ENCODE results near the gene EID2B.
A peak's percentile ranks its signal among the peaks of the same experiment; 100 is the strongest.

Gene EID2B

DNA sequence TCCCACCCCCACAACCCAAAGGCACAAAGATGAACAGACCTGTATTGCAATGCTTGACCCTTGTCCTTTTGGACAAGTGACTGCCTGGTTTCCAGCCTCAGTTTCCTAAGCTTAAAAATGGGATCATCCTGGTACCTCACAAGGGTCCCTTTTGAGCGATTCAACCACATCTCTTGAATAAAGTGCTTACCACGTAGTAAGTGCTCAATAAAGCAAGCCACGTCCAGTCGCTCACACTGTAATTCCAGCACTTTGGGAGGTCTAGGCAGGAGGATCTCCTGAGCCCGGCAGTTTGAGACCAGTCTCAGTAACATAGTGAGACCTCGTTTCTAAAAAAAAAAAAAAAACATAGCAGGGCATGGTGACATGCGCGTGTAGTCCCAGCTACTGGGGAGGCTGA, 32.7 kb downstream of the EID2B start:
- no peak for ATAC-seq (ENCODE audit: low read depth)
- DNase-seq (ENCODE audit: low spot score in 2 of 2) = no peak
- Mint-ChIP-seq H3K4me1 (peaks cover 24% of the 10 kb centered on the region), H3K4me3 (peak overlapping the region; percentile 67), H3K36me3 (no peaks in the 10 kb centered on the region), H3K9me3 (no peaks in the 10 kb centered on the region), H3K27me3 (peaks cover 32% of the 10 kb centered on the region), H3K27ac (no peak overlapping the region)

DNA sequence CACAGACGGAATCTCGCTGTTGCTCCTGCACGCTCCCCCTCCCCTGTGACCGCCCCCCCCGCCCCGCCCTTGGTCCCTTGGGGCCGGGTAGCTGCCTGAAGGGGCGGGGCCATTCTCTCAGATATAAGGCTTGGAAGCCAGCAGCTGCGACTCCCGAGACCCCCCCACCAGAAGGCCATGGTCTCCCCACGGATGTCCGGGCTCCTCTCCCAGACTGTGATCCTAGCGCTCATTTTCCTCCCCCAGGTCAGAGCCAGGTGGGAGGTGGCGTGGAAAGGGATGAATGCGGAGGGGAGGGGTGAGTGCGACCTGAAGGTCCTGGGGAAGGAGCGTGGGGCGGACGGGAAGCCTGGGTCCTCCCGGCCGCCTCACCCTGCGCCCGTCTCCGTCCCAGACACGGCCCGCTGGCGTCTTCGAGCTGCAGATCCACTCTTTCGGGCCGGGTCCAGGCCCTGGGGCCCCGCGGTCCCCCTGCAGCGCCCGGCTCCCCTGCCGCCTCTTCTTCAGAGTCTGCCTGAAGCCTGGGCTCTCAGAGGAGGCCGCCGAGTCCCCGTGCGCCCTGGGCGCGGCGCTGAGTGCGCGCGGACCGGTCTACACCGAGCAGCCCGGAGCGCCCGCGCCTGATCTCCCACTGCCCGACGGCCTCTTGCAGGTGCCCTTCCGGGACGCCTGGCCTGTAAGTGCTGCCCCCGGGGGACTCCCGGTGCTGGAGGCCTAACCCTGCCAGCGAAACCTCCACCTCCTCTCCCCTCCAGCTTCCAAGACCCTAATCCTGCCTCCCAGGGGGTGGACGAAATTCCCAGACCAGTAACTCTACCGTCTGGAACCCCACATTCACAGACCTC, 33.6 kb downstream of the EID2B start, which contains the start of gene DLL3:
Gene DLL3 (plus strand): TSS at position 150 of the 845 bp plus-strand sequence. CDS start 28 bp downstream, at position 178.
- no peak within 1 kb of the TSS for H3K27ac Mint-ChIP-seq
- H3K4me3 Mint-ChIP-seq = peak within 1 kb of the TSS; percentile 76
- H3K36me3 Mint-ChIP-seq = no peaks in the 10 kb centered on the region
- ATAC-seq (ENCODE audit: low read depth) (peak; percentile 43), DNase-seq (ENCODE audit: low spot score in 2 of 2) (peak in 1 of 2 donors; percentile 49)
- peaks cover 24% of the 10 kb centered on the region for H3K4me1 Mint-ChIP-seq
- peaks cover 23% of the 10 kb centered on the region for H3K27me3 Mint-ChIP-seq
- H3K9me3 Mint-ChIP-seq = no peaks in the 10 kb centered on the region

DNA sequence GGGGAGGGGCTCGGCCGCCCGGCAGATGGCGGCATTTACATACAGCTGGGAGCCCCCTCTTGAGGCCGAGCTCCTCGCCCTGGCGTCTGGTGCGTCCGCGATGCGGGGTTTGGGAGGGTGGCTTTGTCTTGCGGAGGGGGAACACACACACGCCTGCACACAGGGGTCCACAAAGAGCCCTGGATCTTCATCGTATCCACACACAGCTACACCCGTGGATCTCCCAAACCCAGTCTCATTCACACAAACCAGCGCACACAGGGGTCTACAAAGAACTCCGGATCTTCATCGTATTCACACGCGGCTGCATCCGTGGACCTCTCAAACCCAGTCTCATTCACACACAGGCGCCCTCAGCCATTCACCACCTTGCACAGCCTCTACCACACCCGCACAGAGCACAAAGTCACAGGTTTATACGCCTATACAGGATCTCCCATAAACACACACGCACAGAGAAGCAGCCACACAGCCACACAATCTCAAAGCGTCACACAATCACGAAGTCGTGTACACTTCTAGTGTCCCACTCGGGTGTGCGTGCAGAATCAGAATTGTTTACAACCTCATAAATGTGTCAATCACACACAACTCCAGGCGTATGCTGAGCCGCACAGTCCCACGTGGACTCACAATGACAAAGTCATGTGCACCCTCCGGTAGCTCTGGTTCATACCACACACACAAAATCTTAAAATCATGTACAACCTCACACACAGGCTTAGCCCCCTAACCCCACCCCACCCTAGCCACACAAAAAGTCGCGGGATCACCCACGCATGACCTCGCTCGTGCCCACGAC, 34.5 kb downstream of the EID2B start:
- ATAC-seq (ENCODE audit: low read depth) (peak; percentile 45), DNase-seq (ENCODE audit: low spot score in 2 of 2) (no peak)
- peak overlapping the region; percentile 76 for H3K4me3 Mint-ChIP-seq
- H3K9me3 Mint-ChIP-seq = no peaks in the 10 kb centered on the region
- no peak overlapping the region for H3K27ac Mint-ChIP-seq
- no peaks in the 10 kb centered on the region for H3K36me3 Mint-ChIP-seq
- peaks cover 16% of the 10 kb centered on the region for H3K4me1 Mint-ChIP-seq
- H3K27me3 Mint-ChIP-seq = peaks cover 15% of the 10 kb centered on the region

DNA sequence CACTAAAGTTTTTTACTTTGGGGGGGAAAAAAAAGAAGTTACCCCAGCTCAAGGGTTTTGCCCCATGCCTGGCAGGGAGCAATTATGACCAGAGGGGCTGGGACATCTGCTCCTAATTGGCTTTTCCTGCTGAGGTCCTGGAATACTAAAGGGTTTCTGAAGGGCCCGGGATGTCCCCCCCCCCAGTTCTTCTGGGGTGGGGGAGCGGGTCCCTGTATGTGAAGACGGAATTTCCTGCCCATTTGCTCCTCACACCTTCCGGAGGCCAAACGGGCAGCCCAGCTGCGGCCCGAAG, 35.0 kb downstream of the EID2B start:
- H3K27me3 Mint-ChIP-seq = peaks cover 14% of the 10 kb centered on the region
- H3K27ac Mint-ChIP-seq = no peak overlapping the region
- DNase-seq (ENCODE audit: low spot score in 2 of 2) (no peak), ATAC-seq (ENCODE audit: low read depth) (no peak)
- peaks cover 14% of the 10 kb centered on the region for H3K4me1 Mint-ChIP-seq
- H3K36me3 Mint-ChIP-seq = no peaks in the 10 kb centered on the region
- H3K9me3 Mint-ChIP-seq = no peaks in the 10 kb centered on the region
- peak overlapping the region; percentile 76 for H3K4me3 Mint-ChIP-seq

DNA sequence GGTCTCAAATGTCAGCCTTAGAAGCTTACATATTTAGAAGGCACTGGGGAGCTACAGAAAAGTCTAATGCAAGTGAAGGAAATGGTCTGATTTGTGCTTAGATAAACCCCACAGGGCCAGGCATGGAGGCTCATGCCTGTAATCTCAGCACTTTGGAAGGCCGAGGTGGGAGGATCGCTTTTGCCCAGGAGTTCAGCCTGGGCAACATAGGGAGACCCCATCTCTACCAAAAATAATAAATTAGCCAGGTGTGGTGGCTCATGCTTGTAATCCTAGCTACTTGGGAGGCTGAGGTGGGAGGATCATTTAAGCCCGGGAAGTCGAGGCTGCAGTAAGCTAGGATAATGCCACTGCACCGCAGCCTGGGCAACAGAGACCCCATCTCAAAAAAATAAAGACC, 36.6 kb downstream of the EID2B start:
- DNase-seq (ENCODE audit: low spot score in 2 of 2) = no peak
- H3K27me3 Mint-ChIP-seq = peaks cover 8% of the 10 kb centered on the region
- no peak overlapping the region for H3K27ac Mint-ChIP-seq

DNA sequence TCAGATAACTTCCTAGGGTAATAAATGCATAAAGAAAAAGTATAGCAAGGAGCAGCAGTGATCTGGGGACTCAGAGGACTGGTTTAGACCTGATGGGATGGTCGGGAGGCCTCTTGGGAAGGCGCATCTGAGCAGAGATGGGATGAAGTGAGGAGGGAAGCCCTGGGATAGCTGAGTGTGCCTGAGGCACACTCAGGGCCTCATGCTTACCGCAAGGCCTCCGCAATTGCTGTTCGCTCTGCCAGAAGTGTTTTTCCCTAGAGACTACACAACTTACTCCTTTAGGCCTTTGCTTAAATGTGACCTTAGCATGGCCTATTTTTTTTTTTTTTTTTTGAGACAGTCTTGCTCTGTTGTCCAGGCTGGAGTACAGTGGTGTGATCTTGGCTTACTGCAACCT, 38.0 kb downstream of the EID2B start:
- Mint-ChIP-seq H3K27me3 (peaks cover 1% of the 10 kb centered on the region), H3K4me1 (peaks cover 12% of the 10 kb centered on the region), H3K4me3 (no peak overlapping the region), H3K27ac (no peak overlapping the region), H3K9me3 (no peaks in the 10 kb centered on the region), H3K36me3 (peaks cover 5% of the 10 kb centered on the region)
- no peak for DNase-seq (ENCODE audit: low spot score in 2 of 2)
- no peak for ATAC-seq (ENCODE audit: low read depth)

More for the DNA sequence above, 36.6 kb downstream of the EID2B start:
- no peaks in the 10 kb centered on the region for H3K36me3 Mint-ChIP-seq
- H3K9me3 Mint-ChIP-seq = no peaks in the 10 kb centered on the region
- ATAC-seq (ENCODE audit: low read depth) = no peak
- peaks cover 14% of the 10 kb centered on the region for H3K4me1 Mint-ChIP-seq
- H3K4me3 Mint-ChIP-seq = no peak overlapping the region

DNA sequence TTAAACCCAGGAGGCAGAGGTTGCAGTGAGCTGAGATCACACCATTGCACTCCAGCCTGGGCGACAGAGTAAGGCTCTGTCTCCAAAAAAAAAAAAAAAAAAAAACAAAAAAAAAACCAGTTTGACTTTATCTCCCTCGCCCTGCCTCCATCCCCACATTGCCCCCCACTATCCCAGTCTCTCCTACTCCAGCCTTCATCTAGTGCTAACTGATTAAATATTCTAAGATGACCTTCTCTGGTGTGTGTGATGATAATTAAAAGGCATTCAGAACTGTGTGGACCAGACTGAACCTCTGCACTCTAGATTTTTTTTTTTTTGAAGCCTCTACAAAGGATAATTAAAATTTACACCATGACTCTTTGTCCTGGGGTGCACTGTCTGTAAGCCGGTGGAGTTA, 39.9 kb downstream of the EID2B start:
- Mint-ChIP-seq H3K36me3 (peaks cover 17% of the 10 kb centered on the region), H3K9me3 (no peaks in the 10 kb centered on the region), H3K4me1 (no peaks in the 10 kb centered on the region), H3K27ac (no peak overlapping the region), H3K27me3 (no peaks in the 10 kb centered on the region), H3K4me3 (no peak overlapping the region)
- DNase-seq (ENCODE audit: low spot score in 2 of 2) (no peak), ATAC-seq (ENCODE audit: low read depth) (no peak)

DNA sequence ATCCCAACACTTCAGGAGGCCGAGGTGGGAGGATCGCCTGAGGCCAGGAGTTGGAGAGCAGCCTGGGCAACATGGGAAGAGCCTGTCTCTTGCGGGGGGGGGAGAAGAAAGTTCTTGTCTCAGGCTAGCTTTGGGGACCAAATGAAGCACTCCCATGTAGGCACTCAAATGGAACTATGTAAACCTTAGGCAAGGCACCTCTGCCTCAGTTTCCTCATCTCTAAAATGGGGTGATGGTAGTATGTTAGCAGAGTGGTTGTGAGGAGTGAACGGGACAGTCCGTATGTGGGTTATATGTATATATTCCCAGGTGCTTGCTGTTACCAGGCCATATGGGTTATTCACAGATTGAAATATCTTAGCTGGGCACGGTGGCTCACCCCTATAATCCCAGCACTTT, 40.4 kb downstream of the EID2B start:
- Mint-ChIP-seq H3K27ac (no peak overlapping the region), H3K27me3 (no peaks in the 10 kb centered on the region), H3K9me3 (no peaks in the 10 kb centered on the region), H3K4me3 (no peak overlapping the region), H3K36me3 (peaks cover 18% of the 10 kb centered on the region), H3K4me1 (no peaks in the 10 kb centered on the region)
- DNase-seq (ENCODE audit: low spot score in 2 of 2) (no peak), ATAC-seq (ENCODE audit: low read depth) (no peak)

DNA sequence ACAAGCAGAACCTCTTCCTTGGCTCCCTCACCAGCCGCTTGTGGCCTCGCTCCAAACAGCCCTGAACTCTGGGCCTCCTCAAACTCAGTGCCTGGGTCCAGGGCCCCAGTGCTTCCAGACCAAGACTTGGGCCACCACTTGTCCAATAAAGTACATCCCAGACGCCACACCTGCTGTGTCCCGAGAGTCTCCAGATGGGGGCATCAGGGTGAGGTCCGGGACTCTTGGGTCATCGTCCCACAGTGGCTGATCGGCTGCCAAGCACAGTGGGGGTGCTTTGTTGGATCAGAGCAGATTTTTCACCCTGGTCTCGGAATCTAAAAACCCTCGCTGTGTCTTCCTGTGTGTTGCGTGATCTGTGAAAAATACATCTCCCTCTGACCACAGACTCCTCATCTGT, 42.9 kb downstream of the EID2B start:
- H3K4me3 Mint-ChIP-seq = no peak overlapping the region
- H3K36me3 Mint-ChIP-seq = peaks cover 26% of the 10 kb centered on the region
- H3K27me3 Mint-ChIP-seq = no peaks in the 10 kb centered on the region
- H3K9me3 Mint-ChIP-seq = no peaks in the 10 kb centered on the region
- no peak overlapping the region for H3K27ac Mint-ChIP-seq
- DNase-seq (ENCODE audit: low spot score in 2 of 2) = no peak
- H3K4me1 Mint-ChIP-seq = no peaks in the 10 kb centered on the region
- no peak for ATAC-seq (ENCODE audit: low read depth)

DNA sequence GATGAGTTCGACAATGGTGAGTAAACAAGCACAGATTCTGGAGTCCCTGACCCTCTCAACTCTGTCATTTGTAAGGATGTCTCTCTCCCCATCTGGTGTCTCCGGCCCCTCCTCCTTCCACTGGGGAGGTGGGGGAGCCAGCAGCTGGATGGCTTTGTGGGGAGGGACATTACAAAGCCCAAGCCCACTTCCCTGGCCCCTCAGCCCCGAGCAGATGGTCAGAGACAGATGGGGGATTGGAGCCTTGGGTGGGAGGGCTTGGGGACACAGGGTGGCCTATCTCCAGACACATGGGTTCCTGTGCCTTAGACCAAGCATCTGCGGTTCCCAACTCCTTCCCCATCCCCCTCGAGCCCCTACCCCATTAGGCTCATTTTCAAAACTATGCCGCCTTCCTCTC, 49.5 kb downstream of the EID2B start:
- ATAC-seq (ENCODE audit: low read depth) (no peak), DNase-seq (ENCODE audit: low spot score in 2 of 2) (no peak)
- Mint-ChIP-seq H3K4me1 (peaks cover 21% of the 10 kb centered on the region), H3K27me3 (no peaks in the 10 kb centered on the region), H3K9me3 (no peaks in the 10 kb centered on the region), H3K36me3 (peaks cover 14% of the 10 kb centered on the region), H3K4me3 (no peak overlapping the region), H3K27ac (no peak overlapping the region)

DNA sequence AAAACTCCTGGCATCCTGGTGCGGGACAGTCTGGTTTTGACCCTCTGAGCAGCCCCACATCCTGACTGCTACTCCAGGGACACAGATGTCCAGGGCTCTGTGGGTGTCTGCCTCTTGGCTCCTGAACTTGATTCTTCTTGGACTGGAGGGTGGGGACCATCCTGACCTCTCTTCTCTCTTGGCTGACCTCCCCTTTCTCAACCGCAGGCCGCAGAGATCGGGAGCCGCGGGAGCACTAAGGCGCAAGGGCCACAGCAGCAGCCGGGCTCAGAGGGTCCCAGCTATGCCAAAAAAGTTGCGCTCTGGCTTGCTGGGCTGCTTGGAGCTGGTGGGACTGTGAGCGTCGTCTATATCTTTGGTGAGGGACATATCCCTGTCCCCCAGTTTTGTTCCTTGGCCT, 51.0 kb downstream of the EID2B start:
- Mint-ChIP-seq H3K36me3 (peaks cover 7% of the 10 kb centered on the region), H3K4me3 (peak overlapping the region; percentile 92), H3K4me1 (peaks cover 21% of the 10 kb centered on the region), H3K9me3 (no peaks in the 10 kb centered on the region), H3K27me3 (no peaks in the 10 kb centered on the region), H3K27ac (peak overlapping the region; percentile 91)
- ATAC-seq (ENCODE audit: low read depth) (no peak), DNase-seq (ENCODE audit: low spot score in 2 of 2) (no peak)

DNA sequence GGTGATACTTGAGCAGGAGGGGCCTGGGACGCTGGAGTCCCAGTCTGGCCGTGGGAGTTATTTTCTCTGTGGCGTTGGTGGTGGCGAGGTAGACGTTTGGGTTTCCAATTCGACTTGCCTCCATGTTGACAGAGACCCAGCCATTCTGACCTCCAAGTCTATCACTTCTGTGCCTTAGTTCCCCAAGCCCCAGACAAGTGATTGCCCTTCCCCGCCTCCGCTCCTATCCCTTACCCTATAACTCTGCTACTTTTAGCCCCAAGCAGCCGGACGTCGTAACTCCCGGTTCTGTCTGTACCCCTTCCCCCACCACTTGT, 51.5 kb downstream of the EID2B start:
- Mint-ChIP-seq H3K27ac (peak overlapping the region; percentile 91), H3K4me3 (peak overlapping the region; percentile 92), H3K27me3 (no peaks in the 10 kb centered on the region), H3K4me1 (peaks cover 21% of the 10 kb centered on the region), H3K36me3 (peaks cover 9% of the 10 kb centered on the region), H3K9me3 (no peaks in the 10 kb centered on the region)
- DNase-seq (ENCODE audit: low spot score in 2 of 2) (no peak), ATAC-seq (ENCODE audit: low read depth) (no peak)
